K562 (cell line): ENCODE results near the gene PTPRT. TPM values are rescaled to one million over a fixed set of nuclear protein-coding genes. Genes with fewer than 3 reads are reported as not detected.

Experiments used
- ATAC-seq: fragments of 200-7000 bp; cut with Tn5 transposase; 3 replicates; pipeline ENCODE4 v1.9.1; 2020; ENCODE audit warnings: moderate library complexity
- BruUV-seq: library from RNA; stranded (reverse); fragments of 400-500 nt; replicated peaks from 2 replicates; lab custom pipeline; 2021; lab: Mats Ljungman, UMichigan
- CTCF ChIA-PET: fragments of 300-600 bp; formaldehyde crosslinking; extraction: SDS; loops from one replicate; lab custom pipeline; 2021; ENCODE audit warnings: low intra/inter-chr PET ratio; lab: Yijun Ruan, JAX
- POLR2A ChIA-PET: fragments of 300-600, 350-650 bp; sonication (Branson Sonifier 250); formaldehyde crosslinking; extraction: SDS; loops from one replicate; lab custom pipeline; 2021; ENCODE audit warnings: antibody characterized with exemption, inconsistent platforms; lab: Yijun Ruan, JAX
- DNase-seq, 4 experiments: peaks; one replicate each; pipeline versions ENCODE4 v3.0.0 to v3.0.0-alpha.2; 2011 to 2018; ENCODE audit warnings: low spot score in 3 of 4, mixed read lengths in 3 of 4; ENCODE audit errors: extremely low read depth in 1 of 4
- FAIRE-seq: peaks from 2 replicates; lab custom pipeline; 2011; peaks lifted over from hg19 to GRCh38; lab: Jason Lieb, UNC
- H2AFZ ChIP-seq: 2 replicates; pipeline ENCODE4 v1.6.0; 2011; ENCODE audit warnings: low read depth, low read length, control low read depth, inconsistent platforms
- H3K27ac ChIP-seq: fragments of 200-600 bp; 3 replicates; pipeline ENCODE4 v1.8.0; 2011; ENCODE audit warnings: low read depth, mild to moderate bottlenecking, control low read depth, inconsistent platforms, low read length, moderate library complexity, mixed read lengths; ENCODE audit errors: extremely low read depth
- H3K27me3 ChIP-seq, 2 experiments: fragments of 300-600 bp in 1 of 2; 2 replicates in 1 of 2; 3 replicates in 1 of 2; pipeline versions ENCODE4 v1.6.0 to v1.8.0; 2011; ENCODE audit warnings: inconsistent platforms in 2 of 2, low read length in 2 of 2, mild to moderate bottlenecking in 1 of 2, mixed read lengths in 1 of 2, moderate library complexity in 1 of 2; ENCODE audit not compliant: control insufficient read depth in 2 of 2, insufficient read depth in 2 of 2
- H3K36me3 ChIP-seq: fragments of 300-600 bp; 3 replicates; pipeline ENCODE4 v1.8.0; 2011; ENCODE audit warnings: mild to moderate bottlenecking, low read length, inconsistent platforms; ENCODE audit not compliant: control insufficient read depth, insufficient read depth
- H3K4me1 ChIP-seq, 2 experiments: fragments of 200-600 bp in 1 of 2; replicated peaks in 1 of 2; 2 replicates in 1 of 2; 3 replicates in 1 of 2; pipeline versions ENCODE4 v1.5.1 to v1.8.0; 2011; ENCODE audit warnings: inconsistent platforms in 2 of 2, low read length in 2 of 2, mild to moderate bottlenecking in 1 of 2, mixed read lengths in 1 of 2, moderate library complexity in 1 of 2; ENCODE audit not compliant: control insufficient read depth in 2 of 2, insufficient read depth in 2 of 2
- H3K4me2 ChIP-seq: 2 replicates; pipeline ENCODE4 v1.6.1; 2011; ENCODE audit warnings: low read length, control low read depth, inconsistent platforms, mixed read lengths; ENCODE audit not compliant: insufficient read depth
- H3K4me3 ChIP-seq: fragments of 200-600 bp; sonication (generic), shearing (Covaris generic); 2 replicates; pipeline ENCODE4 v1.5.1; 2016; ENCODE audit warnings: control low read depth, inconsistent platforms
- H3K79me2 ChIP-seq: fragments of 200-600 bp; 3 replicates; pipeline ENCODE4 v1.8.0; 2011; ENCODE audit warnings: low read length, inconsistent platforms; ENCODE audit not compliant: control insufficient read depth, insufficient read depth
- H3K9ac ChIP-seq, 2 experiments: 2 replicates each; pipeline versions ENCODE4 v1.6.0 to v1.6.1; 2011; ENCODE audit warnings: low read depth in 2 of 2, low read length in 2 of 2, control low read depth in 1 of 2, inconsistent platforms in 1 of 2, mild to moderate bottlenecking in 1 of 2, mixed read lengths in 1 of 2; ENCODE audit not compliant: insufficient read depth in 1 of 2
- H3K9me1 ChIP-seq: one replicate; pipeline ENCODE4 v1.6.0; 2011; ENCODE audit warnings: inconsistent platforms, mild to moderate bottlenecking, low read length, moderate library complexity; ENCODE audit not compliant: control insufficient read depth, insufficient read depth
- H3K9me3 ChIP-seq: replicated peaks from 2 replicates; pipeline ENCODE4 v1.5.1; 2011; ENCODE audit warnings: low read depth, low read length, inconsistent platforms; ENCODE audit not compliant: control insufficient read depth, insufficient read depth
- H4K20me1 ChIP-seq: replicated peaks from 2 replicates; pipeline ENCODE4 v1.6.1; 2011; ENCODE audit warnings: low read length, inconsistent platforms, mixed read lengths; ENCODE audit not compliant: control insufficient read depth, insufficient read depth
- ATF4 ChIP-seq: fragments of 450-650 bp; formaldehyde crosslinking; IDR thresholded peaks from 2 replicates; pipeline ENCODE4 v1.4.0; 2022; ENCODE audit warnings: mild to moderate bottlenecking, moderate library complexity
- CREBBP ChIP-seq: IDR thresholded peaks from one replicate; pipeline ENCODE4 v1.6.1; 2012; ENCODE audit warnings: low read depth, mild to moderate bottlenecking, control low read depth, inconsistent platforms, low read length
- EP300 ChIP-seq: IDR thresholded peaks from 2 replicates; pipeline ENCODE4 v1.6.1; 2012; ENCODE audit warnings: low read length, improper control_type of control experiment
- NR2F6 ChIP-seq: fragments of 450-650 bp; formaldehyde crosslinking; IDR thresholded peaks from 2 replicates; pipeline ENCODE4 v1.4.0; 2020; ENCODE audit warnings: mild to moderate bottlenecking
- NUFIP1 ChIP-seq: fragments of 450-650 bp; IDR thresholded peaks from 2 replicates; pipeline ENCODE4 v1.6.1; 2018; ENCODE audit not compliant: partially characterized antibody
- OTX1 ChIP-seq: fragments of 450-650 bp; formaldehyde crosslinking; IDR thresholded peaks from 2 replicates; pipeline ENCODE4 v1.4.0; 2022; ENCODE audit warnings: mild to moderate bottlenecking
- PCBP2 ChIP-seq: fragments of 200-400 bp; formaldehyde crosslinking; IDR thresholded peaks from 2 replicates; pipeline ENCODE4 v1.6.1; 2018; ENCODE audit warnings: low read length, low read depth, mild to moderate bottlenecking, moderate library complexity; ENCODE audit not compliant: poor library complexity, severe bottlenecking
- RAD21 ChIP-seq, 2 experiments: fragments of 250-450 bp in 1 of 2; fragments of 450-650 bp in 1 of 2; sonication (Bioruptor Pico) in 1 of 2; formaldehyde crosslinking in 1 of 2; IDR thresholded peaks in 1 of 2; conservative IDR thresholded peaks in 1 of 2; 2 replicates each; pipeline versions ENCODE4 v1.4.0 to v1.8.0; 2020 to 2022; ENCODE audit warnings: mild to moderate bottlenecking in 2 of 2, moderate library complexity in 1 of 2
- SUPT5H ChIP-seq: fragments of 450-650 bp; IDR thresholded peaks from 2 replicates; pipeline ENCODE4 v1.6.1; 2016
- THAP7 ChIP-seq: fragments of 250-450 bp; sonication (Bioruptor Pico); IDR thresholded peaks from 2 replicates; pipeline ENCODE4 v1.5.0; 2021
- THRB ChIP-seq: fragments of 450-650 bp; formaldehyde crosslinking; conservative IDR thresholded peaks from 2 replicates; pipeline ENCODE4 v1.4.0; 2022; ENCODE audit warnings: mild to moderate bottlenecking, missing genetic modification characterization
- TRIM24 ChIP-seq, 2 experiments: fragments of 450-650 bp; IDR thresholded peaks; 2 replicates each; pipeline ENCODE4 v1.6.1; 2016
- YBX1 ChIP-seq: fragments of 450-650 bp; IDR thresholded peaks from 2 replicates; pipeline ENCODE4 v1.7.1; 2016; ENCODE audit warnings: mild to moderate bottlenecking
- ZFX ChIP-seq: sonication (generic); formaldehyde crosslinking; IDR thresholded peaks from 2 replicates; pipeline ENCODE4 v1.8.0; 2022; ENCODE audit warnings: mild to moderate bottlenecking, missing genetic modification reagents, moderate library complexity
- ZNF3 ChIP-seq: fragments of 250-450 bp; sonication (Bioruptor Pico); IDR thresholded peaks from 2 replicates; pipeline ENCODE4 v1.5.0; 2021; ENCODE audit warnings: mild to moderate bottlenecking, moderate library complexity
- ZNF384 ChIP-seq: IDR thresholded peaks from 2 replicates; pipeline ENCODE4 v1.6.1; 2012; ENCODE audit warnings: low read depth, low read length, improper control_type of control experiment
- ZNF512 ChIP-seq: IDR thresholded peaks from 2 replicates; pipeline ENCODE4 v1.6.1; 2016; ENCODE audit warnings: missing genetic modification characterization, missing compliant biosample characterization
- WGBS: fragments of 100-300 bp; shearing (Covaris generic); methylation state at CpG from one replicate; pipeline ENCODE4 v1.1.6; 2016; ENCODE audit warnings: low coverage, mixed read lengths; ENCODE audit not compliant: insufficient coverage; ENCODE audit errors: missing lambda C conversion rate; 5-methylcytosine and 5-hydroxymethylcytosine counted together
- in situ Hi-C: fragments of 300-500 bp; cut with MboI; formaldehyde crosslinking; loops from 4 replicates; pipeline ENCODE4 v1.15.0; 2018; ENCODE audit warnings: inconsistent platforms, mixed read lengths
- intact Hi-C: fragments of 100-400 bp; cut with micrococcal nuclease; formaldehyde crosslinking; loops from 2 replicates; pipeline ENCODE4 v1.14.2; 2022
- polyA plus RNA-seq, 8 experiments: library from polyadenylated mRNA; depleted of rRNA in 4 of 8; stranded (reverse) in 5 of 8; unstranded in 3 of 8; fragments of >200 nt; fragmentation: Nextera tagmentation in 2 of 8; fragmentation: Illumina TruSeq in 1 of 8; extraction: Ambion mirVana in 2 of 8; extraction: Trizol in 1 of 8; gene quantifications; 2 replicates each; pipeline versions ENCODE4 v1.2.1 to v1.2.3, GENCODE V29; 2011 to 2014; ENCODE audit warnings: inconsistent platforms in 1 of 8, missing spikeins in 1 of 8
- total RNA-seq, 7 experiments: library from RNA; depleted of rRNA in 6 of 7; stranded (reverse); fragments of >200 nt in 6 of 7; fragmentation: Illumina TruSeq in 2 of 7; extraction: Trizol in 2 of 7; gene quantifications; 2 replicates each; pipeline versions ENCODE4 v1.2.1 to v1.2.3, GENCODE V29; 2011 to 2021; ENCODE audit warnings: low replicate concordance in 1 of 7

The PTPRT gene
- total and polyA plus RNA-seq, 9 of the 15 experiments (the other 6 are each of a cell fraction or from before 2014, with no cell fraction given): not detected

GRCh38 chr20:42788707-42789106 lies 401.0 kb downstream of the PTPRT start:
- ChIA-PET POLR2A (no interaction called here), CTCF (no interaction called here)
- no peak overlapping the region for H3K4me2 ChIP-seq
- H3K79me2 ChIP-seq: no peaks in the 10 kb centered on the region
- FAIRE-seq: no peak
- in situ Hi-C loops: no loop called here
- H3K4me3 ChIP-seq: no peak overlapping the region
- H3K9me3 ChIP-seq: no peaks in the 10 kb centered on the region
- H3K36me3 ChIP-seq: no peaks in the 10 kb centered on the region
- no peaks in the 10 kb centered on the region for H3K27me3 ChIP-seq
- no peak overlapping the region for H3K9ac ChIP-seq
- H3K27ac ChIP-seq: no peak overlapping the region
- no peaks in the 10 kb centered on the region for H3K9me1 ChIP-seq
- H2AFZ ChIP-seq: no peak overlapping the region
- TF ChIP-seq CREBBP (no peak), RAD21 (CRISPR knock-in tag; conservative IDR thresholded peaks at IDR 0.05 in 1 of 2, IDR thresholded peaks at IDR 0.05 in 1 of 2) (no peak), NUFIP1 (no peak), ZFX (CRISPR knock-in tag) (no peak), ZNF3 (no peak), ZNF512 (tag) (no peak), TRIM24 (IDR thresholded peaks at IDR 0.05) (no peak), EP300 (no peak), THRB (CRISPR knock-in tag) (no peak), PCBP2 (no peak), ZNF384 (no peak), THAP7 (CRISPR knock-in tag) (no peak), OTX1 (no peak), SUPT5H (no peak), YBX1 (no peak), NR2F6 (CRISPR knock-in tag) (no peak), ATF4 (no peak)
- H4K20me1 ChIP-seq: no peaks in the 10 kb centered on the region
- intact Hi-C loops: no loop called here
- no TSS peak for BruUV-seq
- no peaks in the 10 kb centered on the region for H3K4me1 ChIP-seq
- DNase-seq: no peak
- ATAC-seq: no peak
- WGBS: 0% methylated on average over 5 of the region's 5 CpGs
